Neural progenitor cell (in vitro differentiated cells): ENCODE measurements around the gene SLC2A6. TPM values are rescaled to one million over a fixed set of nuclear protein-coding genes. Genes with fewer than 3 reads are reported as not detected.
A peak's percentile ranks its signal among the peaks of the same experiment; 100 is the strongest.

ENCODE experiments used
- DNase-seq: peaks from one replicate; pipeline ENCODE4 v3.0.0-alpha.2; 2016; ENCODE audit warnings: low spot score
- H2AFZ ChIP-seq: fragments of 200-600 bp; sonication (generic); replicated peaks from 2 replicates; pipeline ENCODE4 v1.6.1; 2016; ENCODE audit warnings: antibody characterized with exemption
- H3F3A ChIP-seq: fragments of 200-600 bp; sonication (generic); 2 replicates; pipeline ENCODE4 v1.6.1; 2016; ENCODE audit warnings: antibody characterized with exemption, low read depth
- H3K27ac ChIP-seq: fragments of 200-600 bp; sonication (generic); 2 replicates; pipeline ENCODE4 v1.5.1; 2016; ENCODE audit warnings: mild to moderate bottlenecking
- H3K27me3 ChIP-seq: fragments of 200-600 bp; sonication (generic); 2 replicates; pipeline ENCODE4 v1.6.1; 2016; ENCODE audit warnings: mild to moderate bottlenecking, moderate library complexity
- H3K36me3 ChIP-seq: fragments of 200-600 bp; sonication (generic); 2 replicates; pipeline ENCODE4 v1.5.1; 2016
- H3K4me1 ChIP-seq: fragments of 200-600 bp; sonication (generic); 2 replicates; pipeline ENCODE4 v1.6.1; 2016; ENCODE audit warnings: mixed run types
- H3K4me2 ChIP-seq: fragments of 200-600 bp; sonication (generic); 2 replicates; pipeline ENCODE4 v1.6.1; 2016
- H3K4me3 ChIP-seq: fragments of 200-600 bp; sonication (generic); 2 replicates; pipeline ENCODE4 v1.5.1; 2016
- H3K79me2 ChIP-seq: fragments of 200-600 bp; sonication (generic); 2 replicates; pipeline ENCODE4 v1.6.1; 2016; ENCODE audit warnings: low read depth
- H3K9ac ChIP-seq: fragments of 200-600 bp; sonication (generic); 2 replicates; pipeline ENCODE4 v1.6.1; 2016
- H3K9me3 ChIP-seq: fragments of 200-600 bp; sonication (generic); 2 replicates; pipeline ENCODE4 v1.5.1; 2016; ENCODE audit warnings: low read depth
- H4K20me1 ChIP-seq: fragments of 200-600 bp; sonication (generic); 2 replicates; pipeline ENCODE4 v1.6.1; 2016; ENCODE audit warnings: low read depth
- H3K27ac Mint-ChIP-seq: 3 replicates; pipeline ENCODE4 v1.8.0; 2021; ENCODE audit warnings: mixed read lengths
- H3K27me3 Mint-ChIP-seq: 2 replicates; pipeline ENCODE4 v1.8.0; 2022; ENCODE audit warnings: low read depth, mild to moderate bottlenecking, inconsistent platforms, moderate library complexity, mixed read lengths; ENCODE audit not compliant: insufficient read depth
- H3K36me3 Mint-ChIP-seq: 3 replicates; pipeline ENCODE4 v1.8.0; 2021; ENCODE audit warnings: mixed read lengths
- H3K4me1 Mint-ChIP-seq: 3 replicates; pipeline ENCODE4 v1.8.0; 2021; ENCODE audit warnings: mixed read lengths
- H3K4me3 Mint-ChIP-seq: 3 replicates; pipeline ENCODE4 v1.8.0; 2021; ENCODE audit warnings: mild to moderate bottlenecking, moderate library complexity, mixed read lengths
- H3K9me3 Mint-ChIP-seq: 3 replicates; pipeline ENCODE4 v1.8.0; 2020; ENCODE audit warnings: mixed read lengths
- CTCF ChIP-seq: fragments of 200-600 bp; sonication (generic); IDR thresholded peaks from 2 replicates; pipeline ENCODE4 v1.5.1; 2017; ENCODE audit warnings: antibody characterized with exemption, mild to moderate bottlenecking
- EZH2 ChIP-seq: fragments of 200-600 bp; sonication (generic); IDR thresholded peaks from 2 replicates; pipeline ENCODE4 v1.6.1; 2017; ENCODE audit warnings: antibody characterized with exemption, mild to moderate bottlenecking, moderate library complexity
- EZH2phosphoT487 ChIP-seq: fragments of 200-600 bp; sonication (generic); IDR thresholded peaks from 2 replicates; pipeline ENCODE4 v1.6.1; 2017; ENCODE audit warnings: antibody characterized with exemption
- total RNA-seq: library from RNA; depleted of rRNA; stranded (reverse); fragments of >200 nt; gene quantifications from 2 replicates; pipeline ENCODE4 v1.2.3, GENCODE V29; 2015; ENCODE audit warnings: low replicate concordance

SLC2A6 gene
- total RNA-seq, 1 donor from 2014 or later: 2.3 TPM

DNA sequence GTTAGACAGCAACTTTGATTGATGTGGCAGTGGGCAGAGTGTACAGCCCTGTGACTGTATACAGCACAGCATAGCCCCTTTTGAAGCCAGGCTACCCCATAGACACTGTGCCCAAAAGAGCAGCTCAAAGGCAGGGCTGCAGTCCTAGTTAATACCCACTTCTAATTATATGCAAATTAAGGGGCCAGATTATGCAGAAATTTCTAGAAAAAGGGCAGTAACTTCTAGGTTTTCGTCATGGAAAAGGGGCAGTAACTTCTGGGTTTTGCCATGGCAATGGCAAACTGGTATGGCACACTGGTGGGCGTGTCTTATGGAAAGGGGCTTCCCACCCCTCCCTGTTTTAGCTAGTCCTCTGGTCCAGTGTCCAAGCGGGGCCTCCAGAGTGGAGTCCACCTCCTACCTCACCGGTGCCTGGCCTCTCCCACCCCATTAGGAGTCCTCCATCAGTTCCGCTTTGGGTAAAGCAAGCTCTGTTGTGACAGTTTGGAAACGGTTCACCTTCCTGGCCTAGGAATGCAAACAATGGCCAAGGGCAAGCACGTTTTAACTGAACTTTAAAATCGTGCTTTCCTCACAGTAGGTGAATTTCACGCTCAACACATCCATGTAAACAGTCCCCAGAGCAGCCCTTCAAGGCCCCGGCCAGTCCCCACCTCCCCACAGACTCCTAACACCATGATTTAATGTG is 51.1 kb downstream of the SLC2A6 start:
- peaks cover 22% of the 10 kb centered on the region for H3K27me3 Mint-ChIP-seq
- peak overlapping the region; percentile 58 for H2AFZ ChIP-seq
- H3F3A ChIP-seq: peaks cover 15% of the 10 kb centered on the region
- H3K4me3 ChIP-seq: peak overlapping the region; percentile 42
- no peak for DNase-seq
- TF ChIP-seq CTCF: no peak
- TF ChIP-seq EZH2phosphoT487: no peak
- no peak for TF ChIP-seq EZH2
- no peaks in the 10 kb centered on the region for H3K4me1 ChIP-seq
- H3K27ac ChIP-seq: no peak overlapping the region
- peaks cover 12% of the 10 kb centered on the region for H3K4me1 Mint-ChIP-seq
- H3K27me3 ChIP-seq: peaks cover 36% of the 10 kb centered on the region
- no peaks in the 10 kb centered on the region for H3K36me3 Mint-ChIP-seq
- no peaks in the 10 kb centered on the region for H3K9me3 ChIP-seq
- H3K9me3 Mint-ChIP-seq: no peaks in the 10 kb centered on the region
- no peak overlapping the region for H3K27ac Mint-ChIP-seq
- H3K9ac ChIP-seq: no peak overlapping the region
- no peaks in the 10 kb centered on the region for H3K36me3 ChIP-seq
- no peaks in the 10 kb centered on the region for H4K20me1 ChIP-seq
- H3K4me3 Mint-ChIP-seq: peak overlapping the region; percentile 81
- no peaks in the 10 kb centered on the region for H3K79me2 ChIP-seq
- peak overlapping the region; percentile 73 for H3K4me2 ChIP-seq

GRCh38 chr9:133426011-133426410 is 52.9 kb downstream of the SLC2A6 start:
- Histone ChIP-seq H3K27ac (no peak overlapping the region), H3K4me3 (no peak overlapping the region), H2AFZ (no peak overlapping the region), H3K9me3 (no peaks in the 10 kb centered on the region), H3F3A (peaks cover 15% of the 10 kb centered on the region), H3K27me3 (peaks cover 36% of the 10 kb centered on the region), H3K9ac (no peak overlapping the region), H3K4me1 (no peaks in the 10 kb centered on the region), H3K79me2 (no peaks in the 10 kb centered on the region), H4K20me1 (no peaks in the 10 kb centered on the region), H3K4me2 (no peak overlapping the region), H3K36me3 (no peaks in the 10 kb centered on the region)
- Mint-ChIP-seq H3K27ac (no peak overlapping the region), H3K4me3 (no peak overlapping the region), H3K9me3 (no peaks in the 10 kb centered on the region), H3K36me3 (no peaks in the 10 kb centered on the region), H3K4me1 (peaks cover 18% of the 10 kb centered on the region), H3K27me3 (peaks cover 26% of the 10 kb centered on the region)
- TF ChIP-seq EZH2: no peak
- no peak for TF ChIP-seq CTCF
- no peak for TF ChIP-seq EZH2phosphoT487
- no peak for DNase-seq

DNA sequence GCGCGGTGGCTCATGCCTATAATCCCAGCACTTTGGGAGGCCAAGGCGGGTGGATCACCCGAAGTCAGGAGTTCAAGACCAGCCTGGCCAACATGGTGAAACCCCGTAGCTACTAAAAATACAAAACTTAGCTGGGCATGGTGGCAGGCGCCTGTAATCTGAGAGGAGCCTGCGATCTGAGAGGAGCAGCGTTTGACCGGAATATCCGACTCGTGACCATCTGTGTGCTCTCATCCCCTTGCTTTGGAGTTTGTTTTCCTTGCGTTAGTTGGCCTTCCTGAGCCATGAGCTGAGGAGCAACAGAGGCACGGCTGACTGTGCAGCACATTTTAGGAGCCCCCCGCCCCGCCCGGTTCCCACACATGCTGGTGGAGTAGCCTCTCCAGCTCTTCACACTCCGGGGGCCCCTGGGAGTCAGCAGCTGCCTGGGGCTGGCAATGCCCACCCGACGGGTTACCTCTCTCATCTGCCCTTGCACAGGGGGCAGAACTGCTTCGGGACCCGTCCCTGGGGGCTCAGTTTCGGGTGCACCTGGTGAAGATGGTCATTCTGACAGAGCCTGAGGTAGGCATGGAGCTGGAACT is 53.8 kb downstream of the SLC2A6 start:
- H3K79me2 ChIP-seq: no peaks in the 10 kb centered on the region
- no peak overlapping the region for H3K4me2 ChIP-seq
- no peak for TF ChIP-seq CTCF
- TF ChIP-seq EZH2phosphoT487: no peak
- TF ChIP-seq EZH2: no peak
- Mint-ChIP-seq H3K9me3 (no peaks in the 10 kb centered on the region), H3K27ac (no peak overlapping the region), H3K36me3 (no peaks in the 10 kb centered on the region), H3K4me1 (peaks cover 19% of the 10 kb centered on the region), H3K4me3 (no peak overlapping the region), H3K27me3 (peaks cover 23% of the 10 kb centered on the region)
- no peaks in the 10 kb centered on the region for H3K36me3 ChIP-seq
- H3K4me3 ChIP-seq: no peak overlapping the region
- no peaks in the 10 kb centered on the region for H3K9me3 ChIP-seq
- H3K27ac ChIP-seq: no peak overlapping the region
- DNase-seq: no peak
- H3K9ac ChIP-seq: no peak overlapping the region
- peaks cover 32% of the 10 kb centered on the region for H3K27me3 ChIP-seq
- H3K4me1 ChIP-seq: no peaks in the 10 kb centered on the region
- peaks cover 12% of the 10 kb centered on the region for H3F3A ChIP-seq
- no peak overlapping the region for H2AFZ ChIP-seq
- H4K20me1 ChIP-seq: no peaks in the 10 kb centered on the region
